Left hindlimb (tissue), 1 donor: ENCODE measurements around the gene CCDC106.

ENCODE experiments used
- DNase-seq: peaks from one replicate; pipeline ENCODE4 v3.0.0-alpha.2; 2018

CCDC106 gene

DNA sequence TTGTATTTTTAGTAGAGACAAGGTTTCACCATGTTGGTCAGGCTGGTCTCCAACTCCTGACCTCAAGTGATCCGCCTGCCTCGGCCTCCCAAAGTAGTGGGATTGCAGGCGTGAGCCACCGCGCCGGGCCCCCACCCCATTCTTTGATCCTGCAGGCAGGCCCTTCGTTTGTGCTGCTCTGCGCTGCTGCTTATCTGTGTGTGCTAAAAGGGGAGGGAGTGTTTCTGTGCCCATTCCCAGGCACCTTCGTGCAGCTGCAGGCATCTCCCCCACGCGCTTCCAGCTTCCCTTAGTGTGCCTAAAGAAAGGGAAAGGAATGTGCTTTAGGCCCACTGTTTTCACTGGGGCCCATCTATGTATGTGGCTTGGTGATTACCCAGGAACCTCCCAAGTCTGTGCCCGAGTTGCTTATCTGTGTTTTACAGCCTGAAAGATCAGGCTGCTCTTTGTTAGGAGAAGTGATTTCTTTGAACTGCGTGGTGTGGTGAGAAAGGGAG lies 54.2 kb downstream of the CCDC106 start:
- DNase-seq = no peak
